ENCODE measurements around the gene CABCOCO1.

Gene CABCOCO1

DNA sequence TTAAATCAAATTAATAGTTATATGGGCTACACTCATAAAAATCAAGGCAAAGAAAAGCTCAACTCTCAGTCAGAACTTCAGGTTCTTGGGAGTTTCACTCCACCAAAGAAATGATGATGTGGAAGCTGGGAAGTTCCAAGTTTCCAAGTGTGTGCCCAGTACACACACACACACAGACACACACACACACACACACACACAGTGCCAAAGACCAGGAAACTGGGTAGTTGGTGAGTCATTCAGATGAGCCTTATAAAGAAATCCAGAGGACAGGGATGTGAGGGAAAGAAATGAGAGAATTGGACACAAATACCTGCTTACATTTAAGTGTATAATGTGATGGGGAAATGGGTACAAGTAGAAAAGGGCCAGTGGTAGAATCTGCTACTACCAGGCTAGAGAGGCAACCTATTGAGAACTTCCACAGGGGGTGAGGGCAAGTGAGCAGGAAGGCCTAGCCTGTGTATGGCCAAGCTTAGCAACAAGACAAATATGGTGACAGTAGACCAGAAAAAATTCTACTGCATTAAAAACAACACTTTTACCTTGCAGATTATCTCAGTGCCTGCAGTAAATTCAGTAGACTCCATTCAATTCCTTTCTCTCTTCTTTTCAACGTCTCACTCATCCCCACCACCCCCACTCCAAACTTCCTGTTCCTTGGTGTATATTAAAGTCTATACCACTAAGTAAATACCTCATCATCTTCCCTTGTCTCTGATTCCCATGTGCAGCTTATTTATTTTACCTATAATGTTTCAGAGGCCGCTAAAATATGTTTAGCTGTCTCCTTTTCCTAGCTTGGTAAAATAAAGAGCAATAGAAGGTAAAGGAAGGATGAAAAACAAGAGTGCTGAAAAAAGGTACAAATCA, 95.0 kb downstream of the CABCOCO1 start:
- no peak for DNase-seq

DNA sequence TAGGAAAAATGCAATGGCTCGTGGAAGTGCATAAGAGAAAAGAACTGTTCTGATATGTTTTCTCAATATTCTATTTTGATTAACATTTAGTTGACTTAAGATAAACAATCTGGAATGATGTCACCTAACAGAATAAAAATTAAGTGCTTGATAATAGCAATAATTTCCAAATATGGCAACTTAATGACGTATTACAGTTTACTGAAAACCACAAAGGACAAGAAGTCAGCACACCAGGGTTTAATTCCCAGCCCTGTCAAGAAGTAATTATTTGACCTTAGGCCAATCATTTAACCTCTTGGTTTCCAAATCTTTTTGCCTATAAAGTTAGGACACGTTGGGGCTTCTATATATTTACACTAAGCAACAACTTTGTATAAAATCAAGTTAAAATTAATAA, 95.7 kb downstream of the CABCOCO1 start:
- DNase-seq, result no peak

DNA sequence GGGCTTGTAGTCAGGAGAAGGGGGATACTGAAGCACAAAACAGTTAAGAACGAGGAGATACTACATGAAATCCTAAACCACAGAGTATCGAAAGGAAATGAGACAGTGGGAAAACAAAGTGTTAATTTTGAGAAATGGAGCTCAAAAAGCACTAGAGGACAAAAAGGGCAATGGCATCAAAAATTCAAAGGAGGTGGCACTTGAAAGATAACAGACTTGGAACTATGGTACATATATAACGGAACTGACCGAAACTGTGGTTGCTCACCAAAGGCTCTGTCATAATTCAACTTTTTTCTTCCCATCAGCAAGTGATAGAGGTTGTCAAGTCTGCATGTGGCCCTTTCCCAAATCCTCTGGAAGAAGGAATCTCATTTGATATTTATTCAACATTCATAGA, 97.0 kb downstream of the CABCOCO1 start:
- DNase-seq, result no peak

DNA sequence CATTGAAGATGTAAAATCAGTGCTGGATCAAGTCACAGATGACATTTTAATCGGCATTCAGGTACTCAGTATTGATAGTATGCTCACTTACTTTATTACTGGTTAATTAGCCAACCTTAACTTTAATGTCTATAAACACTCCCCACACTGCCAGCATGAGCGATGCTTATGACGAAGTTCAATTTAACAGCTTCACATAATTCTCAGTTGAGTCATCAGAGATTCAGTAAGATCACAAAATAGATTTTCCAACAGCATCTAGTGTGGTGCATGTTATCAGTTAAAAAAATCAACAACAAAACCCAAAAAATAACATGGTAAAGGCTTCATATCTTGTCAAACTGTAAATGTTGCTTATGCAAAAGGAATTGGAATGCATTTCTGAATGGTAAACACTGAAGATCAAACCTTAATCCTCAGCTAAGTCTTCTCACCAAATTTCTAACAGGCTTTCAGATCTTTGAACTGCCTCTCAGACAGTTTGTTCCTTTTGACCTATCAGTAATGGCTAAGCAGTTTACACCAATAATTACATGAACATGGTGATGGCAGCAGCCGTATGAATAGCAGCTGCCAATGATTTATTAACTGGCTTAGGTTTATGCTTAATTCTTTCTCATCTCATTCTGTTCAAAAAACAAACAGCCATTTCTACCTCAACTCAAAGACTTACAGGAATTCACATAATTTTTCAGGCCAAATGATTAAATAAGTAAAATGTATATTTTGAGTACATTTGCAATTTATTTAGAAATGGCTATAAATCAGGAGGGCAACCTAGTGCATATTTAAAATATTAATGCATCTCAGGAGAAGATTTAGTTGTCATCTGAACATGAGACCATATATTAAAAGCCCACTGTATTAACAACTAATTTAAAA, 98.5 kb downstream of the CABCOCO1 start:
- no peak for DNase-seq

DNA sequence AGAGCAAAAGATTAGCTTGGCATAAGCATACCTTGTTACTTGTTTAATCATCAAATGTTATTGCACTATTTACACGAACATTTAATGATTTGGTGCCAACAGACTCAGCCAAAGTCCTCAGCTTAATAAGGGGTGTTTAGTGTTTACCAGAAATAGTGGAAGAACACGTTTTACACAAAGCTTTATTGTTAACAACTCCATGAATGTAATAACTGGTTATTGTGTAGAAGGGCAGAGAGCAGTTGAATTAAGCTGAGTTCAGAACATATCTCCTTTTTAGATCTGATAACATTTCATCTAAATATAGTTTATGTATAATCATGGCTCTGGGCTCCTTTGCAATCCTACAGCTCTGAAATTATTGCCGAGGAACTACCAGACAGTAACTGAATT, 99.1 kb downstream of the CABCOCO1 start:
- no peak for DNase-seq

DNA sequence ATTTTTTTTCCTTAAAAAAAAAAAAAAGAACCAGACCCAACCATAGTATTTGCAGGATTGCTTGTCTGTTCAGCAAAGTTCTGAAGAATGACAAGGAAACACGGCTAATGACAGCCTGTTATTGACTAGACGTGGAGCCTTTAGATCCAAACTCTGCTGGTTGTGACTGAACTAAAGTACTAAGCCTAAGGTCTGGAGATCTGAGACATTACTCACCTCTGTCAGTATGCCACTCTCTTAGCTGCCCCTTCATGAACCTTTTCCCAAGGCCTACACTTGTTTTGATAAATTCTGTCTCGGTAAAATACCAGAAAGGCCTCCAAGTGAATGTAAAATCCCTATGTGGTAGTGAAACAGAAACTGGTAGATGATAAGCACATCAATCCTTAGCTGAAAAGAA, 101.0 kb downstream of the CABCOCO1 start:
- no peak for DNase-seq

DNA sequence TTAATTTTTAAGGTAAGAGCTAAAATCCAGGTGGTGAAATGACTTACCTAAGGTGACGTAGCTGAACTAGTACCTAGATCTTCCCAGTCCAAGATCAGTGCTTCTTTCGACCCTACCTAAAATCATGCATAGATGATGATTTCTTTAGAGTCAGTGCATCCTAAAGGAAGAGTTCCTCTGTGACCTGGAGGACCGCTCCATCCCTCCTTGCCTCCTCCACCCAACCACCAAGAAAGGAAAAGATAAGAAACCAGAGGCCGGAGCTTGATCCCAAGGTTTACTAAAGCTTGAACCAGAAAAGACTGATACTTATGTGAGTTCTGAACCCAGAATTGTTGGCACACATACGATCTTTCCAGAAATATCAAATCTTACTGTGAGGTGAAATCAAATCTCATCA, 101.8 kb downstream of the CABCOCO1 start:
- DNase-seq, result no peak

DNA sequence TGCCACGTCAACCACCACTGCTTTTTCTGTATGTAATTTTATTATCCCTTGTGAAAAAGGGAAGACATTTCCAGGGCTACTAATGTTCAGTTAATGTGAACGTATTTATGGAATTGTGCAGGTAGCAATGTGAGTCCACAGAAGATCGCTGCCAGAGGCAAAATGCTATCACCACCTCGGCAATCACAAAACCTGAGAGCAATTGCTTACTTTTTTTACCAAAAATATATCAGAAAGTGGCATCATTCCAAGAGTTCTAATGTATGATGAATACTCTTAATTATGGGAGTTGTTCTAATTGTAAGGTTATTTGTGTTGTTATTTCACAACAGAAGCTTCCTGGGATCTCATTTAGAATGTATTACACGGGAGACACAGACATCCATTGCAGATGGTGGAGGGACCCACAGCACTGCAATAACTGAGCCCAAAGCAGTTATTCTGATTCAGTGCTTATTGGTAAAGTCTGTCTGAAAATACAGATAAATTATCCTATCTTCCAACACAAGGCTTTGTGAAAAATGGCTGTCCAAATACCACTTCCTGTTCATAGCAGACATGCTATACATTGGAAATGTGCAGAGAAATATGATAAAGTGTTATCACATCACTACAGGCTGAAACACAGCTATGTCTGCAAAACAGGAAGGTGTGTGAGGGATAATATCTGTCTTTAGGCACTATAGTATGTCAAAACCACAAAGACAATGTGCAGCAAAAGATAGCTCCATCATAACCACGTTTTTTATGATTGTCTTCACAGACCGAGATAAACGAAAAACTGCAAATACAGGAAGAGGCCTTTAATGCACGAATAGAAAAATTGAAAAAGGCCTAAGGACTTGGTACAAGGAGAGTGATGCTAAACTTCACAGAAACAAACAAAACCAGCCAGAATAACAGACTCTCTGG, 102.7 kb downstream of the CABCOCO1 start:
- no peak for DNase-seq

DNA sequence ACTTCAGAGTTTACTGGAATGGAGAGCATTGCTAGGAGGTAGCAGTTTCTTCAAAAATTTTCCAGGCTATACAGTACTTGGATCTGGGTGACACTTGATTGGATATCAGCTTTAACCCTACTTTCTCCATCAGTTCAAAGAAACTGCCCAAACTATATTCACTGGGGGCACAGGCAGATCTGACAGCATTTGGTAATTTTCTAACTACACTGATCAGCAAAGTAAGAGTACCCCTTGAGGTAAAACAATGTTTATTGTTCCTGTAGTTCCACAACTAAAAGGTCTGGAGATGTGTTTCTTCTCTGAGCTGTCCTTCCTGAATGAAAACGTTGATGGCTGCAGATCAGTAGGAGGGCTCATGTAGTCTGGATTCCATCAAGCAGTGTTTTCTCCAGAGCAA, 104.2 kb downstream of the CABCOCO1 start:
- no peak for DNase-seq

DNA sequence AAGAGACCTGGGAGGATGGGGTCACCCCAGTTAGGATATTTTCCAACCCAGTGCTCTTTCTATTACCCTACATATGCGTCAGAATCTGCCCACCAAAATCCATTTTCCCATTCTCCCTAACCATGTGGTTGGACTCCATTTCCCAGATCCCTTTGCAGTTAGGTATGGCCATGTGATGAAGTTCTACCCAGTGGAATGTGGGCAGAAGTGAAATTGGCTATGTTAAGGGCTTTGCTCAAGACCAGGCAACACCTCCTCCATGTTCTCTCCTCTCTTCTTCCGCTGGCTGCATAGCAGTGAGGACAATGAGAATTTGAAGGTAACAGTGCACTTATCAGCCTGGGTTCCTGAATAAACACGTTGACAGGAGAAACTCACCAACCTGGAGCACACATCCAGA, 111.3 kb downstream of the CABCOCO1 start:
- no peak for DNase-seq

DNA sequence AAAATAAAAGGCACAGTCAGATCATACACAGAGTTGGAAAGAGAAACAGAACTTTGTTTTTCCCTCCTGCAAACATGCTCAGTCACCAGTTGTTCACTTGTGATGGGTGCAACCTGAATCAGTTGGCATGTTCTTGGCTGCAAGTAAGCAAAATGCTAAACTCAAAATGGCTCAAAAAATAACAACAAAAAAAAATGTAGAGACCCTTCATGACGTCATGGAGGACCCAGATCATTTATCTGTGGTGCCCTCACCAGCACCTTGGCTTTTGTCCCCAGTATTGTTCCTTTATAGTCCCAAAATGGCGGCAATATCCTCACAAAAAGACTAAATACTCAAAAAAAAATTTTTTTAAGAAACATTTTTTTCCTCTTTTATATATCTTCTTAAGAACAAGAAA, 112.4 kb downstream of the CABCOCO1 start:
- no peak for DNase-seq

DNA sequence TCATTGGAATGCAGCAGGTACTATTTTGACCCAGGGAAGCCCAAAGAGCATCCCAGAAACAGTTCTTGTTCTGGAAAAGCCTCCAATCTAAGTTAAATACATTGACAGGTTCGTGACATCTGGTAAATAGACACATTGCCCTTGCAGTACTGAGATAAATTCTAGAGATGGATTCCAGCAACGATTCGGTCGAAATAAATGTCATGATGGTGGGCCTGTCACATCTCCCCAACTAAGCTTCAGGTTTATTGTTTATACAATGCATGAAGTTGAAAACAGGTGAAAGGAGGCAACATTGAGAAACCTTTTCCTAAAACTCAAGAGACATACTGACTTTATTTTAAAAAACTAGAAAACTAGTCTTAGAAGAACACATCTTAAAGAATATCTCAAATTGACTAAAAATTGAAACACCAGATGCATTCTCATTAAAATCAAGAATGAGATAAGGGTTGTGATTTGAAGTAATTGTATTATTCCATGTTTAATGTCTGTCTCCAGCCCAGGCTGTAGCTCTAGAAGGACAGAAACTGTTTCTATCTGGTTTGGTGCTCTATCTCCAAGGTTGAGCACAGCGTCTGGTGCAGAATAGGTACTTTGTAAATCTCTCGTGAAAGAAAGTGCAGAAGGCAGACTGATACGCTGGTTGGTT, 114.0 kb downstream of the CABCOCO1 start:
- DNase-seq, result no peak

DNA sequence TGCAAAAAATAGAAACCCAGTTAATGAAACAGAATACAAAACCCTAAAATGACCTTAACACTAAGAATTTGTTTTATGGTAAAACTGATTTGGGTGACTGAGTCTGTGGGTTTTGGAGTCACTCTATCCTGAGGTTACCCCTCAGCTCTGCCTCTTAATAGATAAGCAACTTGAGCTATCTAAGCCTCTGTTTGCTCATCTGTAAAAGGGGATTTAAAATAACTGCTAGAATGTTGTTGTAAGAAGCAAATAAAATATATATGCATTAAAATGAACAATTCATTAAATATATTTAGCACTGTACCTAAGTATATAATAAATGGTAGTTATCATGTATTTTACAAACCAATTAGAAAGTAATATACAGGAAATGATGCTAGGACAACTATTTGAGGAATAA, 115.4 kb downstream of the CABCOCO1 start:
- no peak for DNase-seq

DNA sequence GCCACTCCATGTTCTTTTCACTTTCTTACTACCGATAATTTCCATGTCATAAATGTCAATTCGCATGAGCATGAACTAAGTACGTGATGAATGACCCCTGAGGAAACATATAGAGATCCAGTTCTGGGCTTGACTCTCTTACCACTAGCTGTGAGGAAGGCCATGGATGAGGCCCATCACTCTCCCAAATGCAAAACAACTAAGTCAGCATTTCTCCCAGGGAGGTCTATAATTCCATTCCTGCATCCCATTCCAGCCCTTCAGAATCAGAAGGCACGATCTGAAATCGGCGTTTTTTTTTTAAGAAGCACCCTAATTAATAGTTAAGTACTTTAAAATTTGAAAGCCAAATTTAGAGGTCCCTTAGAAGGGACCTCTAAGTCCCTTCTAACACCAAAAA, 116.5 kb downstream of the CABCOCO1 start:
- DNase-seq, result no peak

DNA sequence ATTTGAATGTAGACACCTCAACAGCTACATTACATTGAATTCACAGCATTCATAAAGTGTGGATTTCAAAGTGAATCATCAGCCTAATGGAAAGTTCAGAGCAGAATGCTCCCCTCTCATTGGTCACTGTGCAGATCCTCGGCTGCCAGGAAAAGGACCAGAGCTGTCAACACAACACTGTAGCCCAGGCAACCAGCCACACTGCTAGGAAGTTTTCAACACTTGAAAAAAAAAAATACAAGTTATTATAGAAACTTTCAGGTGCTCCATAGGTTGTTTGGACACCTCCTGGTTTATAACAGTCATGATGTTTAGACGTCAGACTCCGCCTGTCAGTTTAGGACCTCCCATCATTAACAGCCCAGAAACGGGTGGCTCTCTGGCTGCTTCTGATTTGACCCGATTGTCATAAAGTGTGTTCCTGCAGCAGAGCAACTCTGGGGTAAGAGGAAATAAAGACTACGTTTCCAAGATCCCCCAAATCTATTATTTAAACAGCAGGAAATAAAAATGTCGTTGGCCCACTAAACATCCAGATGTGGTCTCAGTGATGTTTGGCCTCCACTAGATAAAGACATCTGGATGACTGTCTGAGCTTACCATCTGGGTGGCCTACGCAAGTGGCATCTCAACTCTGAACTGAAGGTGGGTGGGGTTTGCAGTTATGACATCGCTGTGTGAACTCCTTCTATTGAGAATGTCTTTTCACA, 117.4 kb downstream of the CABCOCO1 start:
- no peak for DNase-seq

DNA sequence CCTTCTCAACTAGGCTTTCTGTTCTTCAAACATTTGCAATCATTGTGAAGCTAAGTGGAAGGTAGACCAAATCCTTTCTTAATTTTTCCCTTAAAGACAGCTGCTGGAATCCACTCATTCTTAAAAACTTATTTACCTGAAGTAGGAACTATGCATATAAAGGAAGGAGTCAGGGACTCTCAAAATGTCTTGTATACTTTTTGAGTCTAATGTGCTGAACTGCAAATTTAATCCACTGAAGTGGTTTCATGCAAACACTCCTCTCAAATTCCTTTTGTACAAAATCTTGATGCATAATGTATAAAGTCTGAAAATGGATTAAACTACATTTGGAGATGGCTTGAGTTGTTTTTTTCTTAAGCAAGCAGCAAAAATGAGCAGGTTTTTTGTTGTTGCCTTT, 118.0 kb downstream of the CABCOCO1 start:
- no peak for DNase-seq

DNA sequence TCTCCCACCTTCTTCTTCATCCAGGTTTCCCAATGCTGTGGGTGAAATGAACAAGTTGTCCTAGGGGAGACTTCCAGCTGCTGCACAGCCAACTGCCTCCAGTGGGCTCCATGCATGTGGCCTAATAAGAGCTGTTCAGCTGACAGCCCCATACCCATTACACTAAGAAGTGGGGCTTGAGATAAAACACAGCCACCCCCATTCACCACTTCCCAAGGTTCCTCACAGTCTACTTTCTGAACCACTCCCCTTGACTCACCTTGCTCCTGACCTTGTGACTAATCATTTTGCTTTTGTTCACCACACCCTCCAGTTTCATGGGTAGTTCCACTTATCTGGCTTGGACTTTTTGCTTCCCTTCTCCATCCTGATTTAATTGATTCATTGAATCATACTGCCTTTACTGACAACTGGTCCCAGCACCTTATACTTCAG, 119.3 kb downstream of the CABCOCO1 start:
- no peak for DNase-seq

DNA sequence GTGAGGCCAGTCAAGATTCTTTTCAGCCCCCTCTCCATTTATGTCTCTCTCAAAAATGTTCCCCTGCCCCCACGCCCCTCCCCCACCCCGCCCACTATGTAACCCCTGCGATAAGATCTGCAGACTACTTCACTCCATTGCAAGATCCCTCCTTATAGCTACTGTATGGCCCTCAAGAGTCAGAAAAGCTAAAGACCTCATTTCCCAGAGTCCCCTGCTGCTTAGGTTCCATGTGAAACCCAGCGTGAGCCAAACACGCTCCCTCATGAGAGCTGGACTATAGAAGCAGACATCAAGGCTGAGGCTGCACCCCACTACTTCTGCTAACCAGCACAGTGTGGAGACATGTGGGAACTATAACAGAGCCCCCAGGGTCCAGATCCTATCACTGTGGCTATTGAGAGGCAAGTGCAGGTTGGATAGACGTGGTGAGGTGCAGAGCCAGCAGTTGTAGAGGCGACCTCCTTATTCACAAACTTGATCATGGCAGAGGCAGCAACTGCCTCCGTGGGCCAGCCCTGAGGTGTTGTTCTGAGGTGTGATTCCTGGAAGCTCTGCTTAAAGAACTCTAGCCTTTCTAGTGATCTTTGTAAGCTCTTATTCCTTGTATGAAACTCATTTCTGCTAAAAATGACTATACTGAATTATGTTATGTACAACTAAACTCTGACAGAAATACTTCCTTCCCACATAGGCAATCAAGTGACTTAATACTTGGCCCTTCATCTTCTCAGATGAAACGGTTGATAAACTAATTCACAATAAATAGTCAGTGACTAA, 121.8 kb downstream of the CABCOCO1 start:
- no peak for DNase-seq

DNA sequence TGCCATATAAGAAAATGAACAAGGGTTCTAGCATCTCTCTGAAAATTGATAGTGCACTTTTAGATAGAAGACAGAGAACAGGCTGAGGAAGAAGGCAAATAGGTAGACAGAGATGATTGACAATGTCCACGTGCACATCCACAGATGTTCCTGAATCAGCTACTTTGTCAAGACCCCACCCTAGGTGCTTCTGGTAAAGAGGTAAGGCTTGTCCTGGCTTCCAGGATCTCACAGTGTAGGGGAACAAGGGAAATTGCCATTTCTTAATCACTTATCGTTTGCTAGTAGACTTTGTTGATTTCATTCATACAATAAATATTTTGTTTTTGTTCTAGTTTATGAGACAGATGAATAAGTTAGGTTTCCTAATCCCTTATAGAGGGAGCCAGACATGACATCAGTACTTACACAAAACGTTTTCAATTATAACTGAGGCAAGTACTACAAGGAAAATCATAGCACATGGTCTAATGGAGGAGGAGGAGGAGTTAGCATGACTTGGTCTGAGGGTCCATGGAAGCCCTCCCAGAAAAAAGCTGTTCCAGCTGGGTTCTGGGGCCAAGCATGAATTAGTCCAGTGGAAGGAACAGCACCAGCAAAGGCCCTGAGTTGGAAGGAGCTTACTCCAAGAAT, 122.9 kb downstream of the CABCOCO1 start:
- no peak for DNase-seq

DNA sequence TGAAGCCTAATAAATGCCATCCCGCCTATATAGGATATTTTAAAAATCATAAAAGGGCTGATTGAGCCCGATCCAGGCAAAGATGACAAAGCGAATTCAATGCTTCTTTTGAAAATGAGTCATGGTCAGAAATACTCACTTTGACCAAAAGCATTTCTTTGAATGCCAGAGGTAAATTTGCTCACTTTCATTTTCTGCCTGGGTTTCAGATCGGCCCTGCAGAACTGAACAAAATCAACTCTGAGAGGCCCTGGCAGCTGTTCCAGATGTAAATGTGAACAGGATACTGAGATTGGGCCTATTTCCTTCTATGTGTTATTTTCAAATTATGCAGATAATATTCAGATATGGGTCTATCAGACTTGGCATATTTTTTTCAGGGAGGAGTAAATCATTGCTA, 124.0 kb downstream of the CABCOCO1 start:
- DNase-seq, result no peak

Data from NCI-H2107 (cell line).